Spleen (tissue), 7 donors: ENCODE data around the gene PLCH2.

Experiments
- POLR2A ChIP-seq, 3 donors: fragments of 450-650 bp; IDR thresholded peaks; one replicate each; pipeline ENCODE4 v1.5.1; 2017; ENCODE audit warnings: antibody characterized with exemption in 3 of 3, mild to moderate bottlenecking in 1 of 3
- TF ChIP-seq, protein P1 (sequence below), 11 experiments: fragments of 200-600 bp in 7 of 11; fragments of 450-650 bp in 4 of 11; sonication (generic) in 4 of 11; IDR thresholded peaks in 8 of 11; conservative IDR thresholded peaks in 3 of 11; 1 replicate in 7 of 11; 2 replicates in 4 of 11; pipeline versions ENCODE4 v1.4.0 to v1.8.0; 2016 to 2021; ENCODE audit warnings: antibody characterized with exemption in 11 of 11, inconsistent platforms in 4 of 11, mild to moderate bottlenecking in 1 of 11
- donor health status: DM: no; HTN: no; CAD: no; lungs with moderate emphysema.
- donor health status: DM: no; HTN: no; CAD: no.
- donor health status: DM: no; HTN: no; CAD: no.

DNA sequence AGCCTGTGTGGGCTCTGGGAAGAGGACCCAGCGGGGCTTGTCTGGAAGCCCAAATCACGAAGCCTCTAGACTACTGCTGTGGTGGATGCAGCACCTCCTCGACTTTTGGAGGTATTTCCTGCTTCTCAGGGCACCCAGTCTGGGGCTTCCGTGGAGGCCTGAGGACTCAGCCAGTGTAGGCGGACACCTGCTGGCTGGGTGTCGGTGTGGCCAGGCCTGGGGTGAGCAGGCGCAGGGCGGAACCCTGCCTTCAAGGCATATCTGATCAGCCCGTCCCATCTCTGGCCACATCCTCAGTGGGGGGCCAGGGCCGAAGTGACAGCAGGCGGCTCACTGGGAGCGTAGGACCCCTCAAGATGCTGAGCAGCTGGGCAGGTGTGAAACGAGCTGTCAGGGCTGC, 6.9 kb downstream of the PLCH2 start:
- TF ChIP-seq, protein P1, sequence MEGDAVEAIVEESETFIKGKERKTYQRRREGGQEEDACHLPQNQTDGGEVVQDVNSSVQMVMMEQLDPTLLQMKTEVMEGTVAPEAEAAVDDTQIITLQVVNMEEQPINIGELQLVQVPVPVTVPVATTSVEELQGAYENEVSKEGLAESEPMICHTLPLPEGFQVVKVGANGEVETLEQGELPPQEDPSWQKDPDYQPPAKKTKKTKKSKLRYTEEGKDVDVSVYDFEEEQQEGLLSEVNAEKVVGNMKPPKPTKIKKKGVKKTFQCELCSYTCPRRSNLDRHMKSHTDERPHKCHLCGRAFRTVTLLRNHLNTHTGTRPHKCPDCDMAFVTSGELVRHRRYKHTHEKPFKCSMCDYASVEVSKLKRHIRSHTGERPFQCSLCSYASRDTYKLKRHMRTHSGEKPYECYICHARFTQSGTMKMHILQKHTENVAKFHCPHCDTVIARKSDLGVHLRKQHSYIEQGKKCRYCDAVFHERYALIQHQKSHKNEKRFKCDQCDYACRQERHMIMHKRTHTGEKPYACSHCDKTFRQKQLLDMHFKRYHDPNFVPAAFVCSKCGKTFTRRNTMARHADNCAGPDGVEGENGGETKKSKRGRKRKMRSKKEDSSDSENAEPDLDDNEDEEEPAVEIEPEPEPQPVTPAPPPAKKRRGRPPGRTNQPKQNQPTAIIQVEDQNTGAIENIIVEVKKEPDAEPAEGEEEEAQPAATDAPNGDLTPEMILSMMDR (IDR thresholded peaks at IDR 0.05 in 8 of 11, conservative IDR thresholded peaks at IDR 0.05 in 3 of 11): no peak
- TF ChIP-seq POLR2A (IDR thresholded peaks at IDR 0.05): no peak
